ENCODE measurements around the gene BRD3OS.

The BRD3OS gene

DNA sequence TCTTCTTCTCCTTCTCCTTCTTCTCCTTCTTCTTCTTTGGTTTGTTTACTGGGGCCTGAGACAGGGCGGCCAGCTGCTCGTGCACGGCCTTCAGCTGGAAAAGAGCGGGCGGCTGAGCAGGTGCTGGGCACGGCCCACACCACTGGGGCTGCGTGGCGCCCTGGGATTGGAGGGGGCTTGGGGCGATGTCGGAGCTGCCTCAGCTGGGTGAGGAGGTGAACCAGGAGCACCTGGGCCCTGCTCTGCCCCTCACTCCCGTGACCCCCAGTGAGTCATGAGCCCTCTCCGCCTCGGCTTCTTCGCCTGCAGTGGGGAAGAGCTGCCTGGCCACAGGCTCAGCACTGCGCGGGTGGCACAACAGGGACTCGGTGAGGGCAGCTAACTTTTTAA, 14.9 kb downstream of the BRD3OS start:
- no peak overlapping the region for H3K27ac ChIP-seq
- no peak for TF ChIP-seq CTCF (conservative IDR thresholded peaks at IDR 0.05)
- TF ChIP-seq ZFX (IDR thresholded peaks at IDR 0.05): no peak

DNA sequence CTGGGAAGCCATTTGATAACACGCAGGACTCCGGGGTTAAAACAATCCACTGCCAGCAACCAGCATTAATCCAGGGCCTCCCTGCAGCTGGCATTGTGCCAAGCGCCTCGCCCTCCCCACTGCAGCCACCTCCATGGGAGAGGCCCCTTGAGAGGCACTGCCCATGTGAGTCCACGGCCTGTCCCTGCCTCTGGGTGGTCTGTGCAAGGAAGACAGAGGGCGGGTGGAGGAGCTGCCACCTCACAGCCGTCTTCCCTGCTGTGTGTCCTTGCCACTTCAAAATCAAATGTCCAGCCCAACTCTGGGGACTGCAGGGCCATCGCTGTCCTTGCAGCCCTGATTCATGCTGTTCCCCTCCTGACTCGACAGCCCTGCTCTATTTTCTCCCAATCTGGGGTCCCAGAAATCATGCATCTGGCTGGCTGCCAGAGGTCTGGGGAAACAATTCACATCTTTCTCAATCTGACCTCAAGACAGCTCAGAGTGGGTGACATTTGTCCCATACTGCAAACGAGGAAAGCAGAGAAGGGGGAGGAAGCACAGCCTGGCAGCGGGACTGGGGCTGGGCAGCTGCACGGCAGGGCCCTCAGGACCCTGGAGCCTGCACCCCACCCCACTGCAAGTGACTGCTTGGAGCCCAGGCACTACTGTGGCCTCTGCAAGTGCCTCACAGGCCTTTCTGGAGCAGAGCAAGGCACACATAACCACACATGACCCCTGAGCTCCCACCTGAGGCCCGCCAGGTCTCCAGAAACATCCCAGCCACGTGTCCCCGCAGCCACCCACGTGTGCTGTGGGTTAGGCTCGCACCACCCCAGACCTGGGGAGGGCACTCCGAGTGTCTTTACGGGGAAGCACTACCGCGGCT, 15.7 kb downstream of the BRD3OS start:
- no peak overlapping the region for H3K27ac ChIP-seq
- TF ChIP-seq ZFX (IDR thresholded peaks at IDR 0.05): no peak
- no peak for TF ChIP-seq CTCF (conservative IDR thresholded peaks at IDR 0.05)

DNA sequence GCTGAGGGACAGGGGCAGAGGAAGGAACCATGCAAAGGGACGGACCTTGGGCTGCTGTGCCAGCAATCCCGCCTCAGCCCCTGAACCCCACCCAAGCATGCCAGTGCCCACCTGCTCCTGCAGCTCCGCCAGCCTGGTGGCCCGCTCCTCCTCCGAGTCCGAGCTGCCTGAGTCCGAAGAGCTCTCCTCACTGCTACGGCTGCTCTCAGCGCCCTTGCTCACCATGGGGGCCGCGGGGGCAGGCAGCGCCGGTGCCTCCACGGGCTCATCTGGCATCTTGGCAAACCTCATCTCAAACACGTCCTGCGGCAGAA, 16.3 kb downstream of the BRD3OS start:
- H3K27ac ChIP-seq: no peak overlapping the region
- no peak for TF ChIP-seq ZFX (IDR thresholded peaks at IDR 0.05)
- TF ChIP-seq CTCF (conservative IDR thresholded peaks at IDR 0.05): no peak

GRCh38 chr9:134043531-134043988, 18.3 kb downstream of the BRD3OS start:
- TF ChIP-seq ZFX (IDR thresholded peaks at IDR 0.05) (no peak), CTCF (conservative IDR thresholded peaks at IDR 0.05) (no peak)

GRCh38 chr9:134044944-134045343, 19.7 kb downstream of the BRD3OS start:
- no peak for TF ChIP-seq CTCF (conservative IDR thresholded peaks at IDR 0.05)
- no peak for TF ChIP-seq ZFX (IDR thresholded peaks at IDR 0.05)
- no peak overlapping the region for H3K27ac ChIP-seq

More at GRCh38 chr9:134043531-134043988, 18.3 kb downstream of the BRD3OS start:
- no peak overlapping the region for H3K27ac ChIP-seq

DNA sequence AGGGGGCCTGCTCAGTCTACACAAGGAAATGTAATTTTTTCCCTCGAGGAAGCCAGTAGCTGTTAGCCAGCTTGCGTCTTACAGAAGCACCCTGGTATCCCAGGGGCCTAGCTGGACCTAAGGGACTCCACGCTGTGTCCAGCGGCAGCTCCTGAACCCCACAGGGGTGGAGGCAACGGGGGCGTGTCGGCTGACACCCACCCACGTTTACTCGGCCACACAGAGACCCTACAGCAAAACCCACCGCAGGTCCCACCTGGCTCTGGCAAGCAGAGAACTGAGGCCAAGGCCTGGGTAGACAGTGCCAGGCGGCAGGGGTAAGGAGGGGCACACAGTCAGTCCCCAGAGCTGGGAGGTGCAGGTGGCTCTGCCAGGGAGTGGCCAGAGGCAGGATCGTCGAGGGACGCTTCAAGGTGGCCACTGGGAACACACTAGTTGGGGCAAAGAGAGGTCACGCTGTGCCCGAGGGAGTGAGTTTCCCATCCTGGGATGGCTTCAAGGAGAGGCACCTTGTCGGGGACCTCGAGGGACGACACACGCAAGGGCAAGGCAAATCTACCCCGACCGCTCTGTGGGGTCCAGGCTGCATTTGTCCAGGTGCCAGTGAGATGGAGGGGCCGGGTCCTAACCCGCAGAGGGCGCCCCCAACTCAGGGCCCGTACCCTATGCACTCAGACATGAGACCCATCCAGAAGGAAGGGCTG, 20.7 kb downstream of the BRD3OS start:
- TF ChIP-seq ZFX (IDR thresholded peaks at IDR 0.05) (no peak), CTCF (conservative IDR thresholded peaks at IDR 0.05) (no peak)
- H3K27ac ChIP-seq: peak overlapping the region; percentile 65
